Vagina (tissue), 2 donors: Measurements from ENCODE around the gene PLIN1. TPM values are rescaled to one million over a fixed set of nuclear protein-coding genes. Genes with fewer than 3 reads are reported as not detected.
"Not testable (repeated sequence)": the region's sequence is repeated elsewhere in the genome, so short reads cannot be mapped to it uniquely, and the experiment has no call there.

Source experiments
- DNase-seq, 2 donors: peaks; one replicate each; pipeline ENCODE4 v3.0.0-alpha.2; 2017; ENCODE audit errors: extremely low spot score in 2 of 2
- H3K27ac ChIP-seq: fragments of 200-600 bp; sonication (generic); one replicate; pipeline ENCODE4 v1.5.1; 2019
- H3K27me3 ChIP-seq: fragments of 200-600 bp; sonication (generic); one replicate; pipeline ENCODE4 v1.5.1; 2019
- H3K36me3 ChIP-seq, 2 donors: fragments of 200-600 bp; sonication (generic); one replicate each; pipeline ENCODE4 v1.5.1; 2017 to 2019
- H3K4me1 ChIP-seq: fragments of 200-600 bp; sonication (generic); one replicate; pipeline ENCODE4 v1.5.1; 2019
- H3K4me3 ChIP-seq, 2 donors: fragments of 200-600 bp; sonication (generic); 1 replicate in 1 of 2; 2 replicates in 1 of 2; pipeline ENCODE4 v1.5.1; 2016 to 2019
- H3K9me3 ChIP-seq: fragments of 200-600 bp; sonication (generic); one replicate; pipeline ENCODE4 v1.5.1; 2019
- POLR2A ChIP-seq, 2 donors: fragments of 450-650 bp; IDR thresholded peaks; one replicate each; pipeline ENCODE4 v1.6.1; 2017; ENCODE audit warnings: antibody characterized with exemption in 2 of 2, mild to moderate bottlenecking in 2 of 2, moderate library complexity in 2 of 2
- POLR2AphosphoS5 ChIP-seq, 2 donors: sonication (generic); formaldehyde crosslinking; IDR thresholded peaks; one replicate each; pipeline ENCODE4 v1.9.0; 2017; ENCODE audit warnings: antibody characterized with exemption in 2 of 2, mild to moderate bottlenecking in 2 of 2, low read depth in 1 of 2; ENCODE audit not compliant: insufficient read depth in 1 of 2
- intact Hi-C: fragments of 100-400 bp; cut with DNase I; formaldehyde crosslinking; loops from one replicate; pipeline ENCODE4 v1.15.1; 2023
- total RNA-seq: library from RNA; depleted of rRNA; stranded (reverse); fragments of >200 nt; gene quantifications from one replicate; pipeline ENCODE4 v1.2.3, GENCODE V29; 2016
- TF ChIP-seq, protein P1 (sequence below), 3 experiments: fragments of 450-650 bp in 2 of 3; fragments of 200-600 bp in 1 of 3; sonication (generic) in 1 of 3; IDR thresholded peaks; one replicate each; pipeline ENCODE4 v1.5.1; 2017 to 2019; ENCODE audit warnings: antibody characterized with exemption in 3 of 3, mild to moderate bottlenecking in 2 of 3, moderate library complexity in 2 of 3

Gene PLIN1
- total RNA-seq, 1 donor from 2014 or later, result 53.3 TPM

- Histone ChIP-seq H3K9me3 (no peaks in the 10 kb centered on the region), H3K36me3 (no peaks in the 10 kb centered on the region), H3K4me3 (no peak overlapping the region), H3K27ac (no peak overlapping the region), H3K4me1 (peaks cover 12% of the 10 kb centered on the region), H3K27me3 (no peaks in the 10 kb centered on the region)
- TF ChIP-seq POLR2AphosphoS5 (IDR thresholded peaks at IDR 0.05; ENCODE audit: insufficient read depth in 1 of 2, low read depth in 1 of 2), result no peak
- intact Hi-C loops, result no loop called here
- DNase-seq, result no peak
These were observed 13.9 kb upstream of the PLIN1 start for GRCh38 chr15:89693091-89693490.

DNA sequence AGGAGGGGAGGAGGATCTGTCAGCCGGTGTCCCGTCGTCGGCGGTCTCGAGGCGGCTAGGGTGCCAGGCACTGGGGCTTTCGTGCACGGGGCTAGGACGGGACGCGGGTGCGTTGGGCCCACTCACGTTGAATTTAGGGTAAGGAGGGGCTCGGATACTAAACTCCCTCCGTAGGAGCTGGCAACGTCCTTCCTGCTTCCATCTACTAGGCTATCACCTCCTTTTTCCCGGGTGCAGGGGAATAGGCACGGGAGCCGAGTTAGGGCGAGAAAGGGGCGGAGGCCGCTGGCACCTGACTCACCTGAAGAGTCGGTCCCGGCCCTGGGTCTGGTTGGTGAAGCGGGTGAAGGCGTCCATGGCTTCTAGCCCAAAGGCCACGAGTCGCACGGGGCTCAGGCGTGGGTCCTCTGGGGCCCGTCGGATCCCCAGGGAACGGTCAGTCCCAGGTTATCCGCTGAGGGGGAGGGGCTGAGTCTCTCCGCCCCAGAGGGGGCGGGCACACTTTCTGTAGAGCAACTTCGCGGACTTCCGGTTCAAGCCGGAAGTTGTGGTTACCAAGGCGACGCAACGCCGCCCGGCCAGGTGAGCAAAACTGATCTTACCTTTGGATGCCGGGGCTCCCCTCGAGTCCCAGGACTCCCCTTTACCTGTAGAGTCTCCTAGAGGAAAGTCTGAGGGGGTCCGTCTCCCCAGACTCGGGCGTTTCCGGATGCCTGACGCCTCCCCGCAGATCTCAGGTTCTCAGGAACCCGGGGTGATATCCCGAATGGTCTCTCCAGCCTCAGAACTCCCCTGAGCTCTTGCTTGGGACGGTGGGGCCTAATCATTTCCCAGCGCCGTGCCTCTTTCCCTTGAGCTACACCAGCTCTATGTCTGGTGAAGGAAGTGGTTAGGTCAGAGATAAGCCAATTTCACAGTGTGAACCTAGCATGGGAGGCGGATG is 11.4 kb upstream of the PLIN1 start, which contains the start of the genes PEX11A and WDR93:
Gene PEX11A, minus strand, starts transcription at position 479 of the 943 bp plus-strand sequence. Its CDS starts 122 bp downstream, at position 357.
Gene WDR93, plus strand, starts transcription at position 536 of the 943 bp plus-strand sequence. CDS start 10,936 bp downstream, outside the sequence.
- H3K4me3 ChIP-seq, result peak within 1 kb of the TSS; percentile 92 to 96
- H3K27me3 ChIP-seq, result no peaks in the 10 kb centered on the region
- TF ChIP-seq POLR2AphosphoS5 (IDR thresholded peaks at IDR 0.05; ENCODE audit: insufficient read depth in 1 of 2, low read depth in 1 of 2) (peak in 1 of 2 donors; percentile 82), POLR2A (IDR thresholded peaks at IDR 0.05) (peak in 1 of 2 donors; percentile 9)
- TF ChIP-seq, protein P1, sequence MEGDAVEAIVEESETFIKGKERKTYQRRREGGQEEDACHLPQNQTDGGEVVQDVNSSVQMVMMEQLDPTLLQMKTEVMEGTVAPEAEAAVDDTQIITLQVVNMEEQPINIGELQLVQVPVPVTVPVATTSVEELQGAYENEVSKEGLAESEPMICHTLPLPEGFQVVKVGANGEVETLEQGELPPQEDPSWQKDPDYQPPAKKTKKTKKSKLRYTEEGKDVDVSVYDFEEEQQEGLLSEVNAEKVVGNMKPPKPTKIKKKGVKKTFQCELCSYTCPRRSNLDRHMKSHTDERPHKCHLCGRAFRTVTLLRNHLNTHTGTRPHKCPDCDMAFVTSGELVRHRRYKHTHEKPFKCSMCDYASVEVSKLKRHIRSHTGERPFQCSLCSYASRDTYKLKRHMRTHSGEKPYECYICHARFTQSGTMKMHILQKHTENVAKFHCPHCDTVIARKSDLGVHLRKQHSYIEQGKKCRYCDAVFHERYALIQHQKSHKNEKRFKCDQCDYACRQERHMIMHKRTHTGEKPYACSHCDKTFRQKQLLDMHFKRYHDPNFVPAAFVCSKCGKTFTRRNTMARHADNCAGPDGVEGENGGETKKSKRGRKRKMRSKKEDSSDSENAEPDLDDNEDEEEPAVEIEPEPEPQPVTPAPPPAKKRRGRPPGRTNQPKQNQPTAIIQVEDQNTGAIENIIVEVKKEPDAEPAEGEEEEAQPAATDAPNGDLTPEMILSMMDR (IDR thresholded peaks at IDR 0.05), result no peak
- intact Hi-C loops, result no loop called here
- peaks cover 12% of the 10 kb centered on the region for H3K4me1 ChIP-seq
- H3K27ac ChIP-seq, result peak within 1 kb of the TSS; percentile 73
- DNase-seq, result peak in 1 of 2 donors; percentile 87
- H3K36me3 ChIP-seq, result no peaks in the 10 kb centered on the region
- H3K9me3 ChIP-seq, result no peaks in the 10 kb centered on the region

DNA sequence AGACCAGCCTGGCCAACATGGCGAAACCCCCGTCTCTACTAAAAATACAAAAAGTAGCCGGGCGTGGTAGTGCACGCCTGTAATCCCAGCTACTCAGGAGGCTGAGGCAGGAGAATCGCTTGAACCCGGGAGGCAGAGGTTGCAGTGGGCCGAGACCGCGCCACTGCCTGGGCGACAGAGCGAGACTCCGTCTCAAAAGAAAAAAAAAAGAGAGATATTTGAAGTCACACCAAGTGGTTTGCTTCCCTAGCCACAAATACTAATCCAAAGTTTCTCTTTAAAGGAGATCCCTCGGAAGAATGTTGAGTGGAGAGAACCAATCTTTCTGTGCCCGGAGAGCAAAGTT is 10.7 kb upstream of the PLIN1 start:
- Histone ChIP-seq H3K27ac (peak overlapping the region; percentile 73), H3K4me3 (peak overlapping the region; percentile 92 to 96), H3K4me1 (peaks cover 12% of the 10 kb centered on the region)
- DNase-seq, intact Hi-C loops, H3K36me3 ChIP-seq, H3K9me3 ChIP-seq, H3K27me3 ChIP-seq: not testable (repeated sequence)

- intact Hi-C loops, result no loop called here
- Histone ChIP-seq H3K36me3 (no peaks in the 10 kb centered on the region), H3K27me3 (no peaks in the 10 kb centered on the region), H3K27ac (no peak overlapping the region), H3K9me3 (no peaks in the 10 kb centered on the region), H3K4me1 (peaks cover 12% of the 10 kb centered on the region), H3K4me3 (no peak overlapping the region)
- TF ChIP-seq, protein P1 (IDR thresholded peaks at IDR 0.05), result no peak
- TF ChIP-seq POLR2AphosphoS5 (IDR thresholded peaks at IDR 0.05; ENCODE audit: insufficient read depth in 1 of 2, low read depth in 1 of 2) (no peak), POLR2A (IDR thresholded peaks at IDR 0.05) (no peak)
- DNase-seq, result no peak
These were observed 7.4 kb upstream of the PLIN1 start for GRCh38 chr15:89686522-89686921.

DNA sequence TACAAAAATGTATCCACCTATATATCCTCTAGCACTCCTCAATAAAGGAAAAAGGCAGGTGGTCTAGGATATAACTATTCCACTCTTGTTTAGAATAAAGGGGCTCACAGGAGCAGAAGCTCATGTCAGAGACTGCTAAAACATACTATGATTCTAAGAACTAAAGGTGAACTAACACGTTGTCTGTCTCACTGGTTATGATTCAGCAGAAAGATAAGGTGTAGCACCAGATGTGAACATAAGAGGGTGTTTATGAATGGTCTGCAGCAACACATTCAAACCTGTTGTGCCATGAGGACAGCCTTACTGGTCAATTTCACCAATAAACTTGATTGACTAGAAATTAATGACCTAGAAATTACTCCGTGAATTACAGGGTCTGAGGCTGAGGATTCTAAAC is 6.8 kb upstream of the PLIN1 start:
- Histone ChIP-seq H3K27ac (no peak overlapping the region), H3K27me3 (no peaks in the 10 kb centered on the region), H3K4me1 (peaks cover 17% of the 10 kb centered on the region), H3K9me3 (no peaks in the 10 kb centered on the region), H3K36me3 (no peaks in the 10 kb centered on the region), H3K4me3 (no peak overlapping the region)
- TF ChIP-seq POLR2A (IDR thresholded peaks at IDR 0.05) (no peak), POLR2AphosphoS5 (IDR thresholded peaks at IDR 0.05; ENCODE audit: insufficient read depth in 1 of 2, low read depth in 1 of 2) (no peak)
- TF ChIP-seq, protein P1 (IDR thresholded peaks at IDR 0.05), result no peak
- no peak for DNase-seq
- intact Hi-C loops, result no loop called here

- no peaks in the 10 kb centered on the region for H3K9me3 ChIP-seq
- no peaks in the 10 kb centered on the region for H3K27me3 ChIP-seq
- no peak overlapping the region for H3K4me3 ChIP-seq
- H3K4me1 ChIP-seq, result peaks cover 13% of the 10 kb centered on the region
- no peak for DNase-seq
- H3K27ac ChIP-seq, result no peak overlapping the region
- H3K36me3 ChIP-seq, result no peaks in the 10 kb centered on the region
- intact Hi-C loops, result no loop called here
- TF ChIP-seq POLR2AphosphoS5 (IDR thresholded peaks at IDR 0.05; ENCODE audit: insufficient read depth in 1 of 2, low read depth in 1 of 2) (no peak), POLR2A (IDR thresholded peaks at IDR 0.05) (no peak)
- TF ChIP-seq, protein P1 (IDR thresholded peaks at IDR 0.05), result no peak
These were observed 2.0 kb upstream of the PLIN1 start for GRCh38 chr15:89681146-89681545.
